Endothelial cell of hepatic sinusoid (primary cell): Measurements from ENCODE around the gene YIPF3.
"Not testable (repeated sequence)": the region's sequence is repeated elsewhere in the genome, so short reads cannot be mapped to it uniquely, and the experiment has no call there.

Experiments
- in situ Hi-C: cut with HindIII; loops from 2 replicates; pipeline ENCODE4 v1.10.0; 2017; ENCODE audit warnings: low sequenced_read_pairs

The YIPF3 gene

DNA sequence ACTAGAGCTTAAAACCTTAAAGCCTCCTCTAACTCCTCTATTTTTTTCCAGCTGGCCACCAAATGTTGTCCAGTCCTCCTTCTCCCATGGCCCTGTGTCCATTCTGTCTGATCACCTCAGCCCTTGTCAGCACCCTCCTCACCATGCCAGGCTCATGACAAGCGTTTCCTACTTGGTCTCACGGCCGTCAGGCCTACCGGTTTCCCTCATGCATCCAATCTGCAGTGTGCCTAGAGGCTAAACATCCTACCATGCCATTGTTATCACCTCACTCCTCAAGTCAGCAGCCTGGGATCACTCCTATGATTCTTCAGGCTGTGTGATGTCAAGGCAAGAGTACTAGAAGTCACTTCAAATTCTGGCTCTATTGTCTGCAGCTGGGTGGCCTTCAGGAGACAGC lies 49.0 kb downstream of the YIPF3 start:
- in situ Hi-C loops = no loop called here

DNA sequence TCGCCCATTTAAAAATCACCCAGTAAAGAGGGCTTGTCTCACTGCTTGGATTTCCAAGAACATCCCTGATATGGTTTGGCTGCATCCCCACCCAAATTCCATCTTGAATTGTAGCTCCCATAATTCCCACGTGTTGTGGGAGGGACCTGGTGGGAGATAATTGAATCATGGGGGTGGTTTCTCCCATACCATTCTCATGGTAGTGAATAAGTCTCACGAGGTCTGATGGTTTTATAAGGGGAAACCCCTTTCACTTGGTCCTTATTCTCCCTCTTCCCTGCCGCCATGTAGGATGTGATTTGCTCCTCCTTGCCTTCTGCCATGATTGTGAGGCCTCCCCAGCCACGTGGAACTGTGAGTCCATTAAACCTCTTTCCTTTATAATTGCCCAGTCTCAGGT lies 49.5 kb downstream of the YIPF3 start:
- in situ Hi-C loops = not testable (repeated sequence)

DNA sequence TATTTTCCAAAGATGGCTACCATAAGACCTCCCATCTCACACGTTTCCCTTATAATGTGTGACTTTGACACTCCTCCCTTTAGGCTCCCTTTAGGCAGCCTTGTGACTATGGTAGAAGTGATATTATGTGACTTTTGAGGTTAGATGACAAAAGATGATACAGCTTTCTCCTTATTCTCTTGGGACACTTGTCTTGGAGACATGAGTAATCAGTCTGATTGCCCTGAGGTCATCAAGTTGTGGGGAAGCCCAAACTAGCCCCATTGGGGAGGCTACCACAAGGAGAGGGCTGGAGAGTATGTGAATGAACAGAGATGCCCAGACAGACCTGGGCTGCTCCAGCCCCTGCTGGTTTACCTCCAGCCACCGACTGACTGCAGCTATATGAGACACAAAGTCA lies 50.8 kb downstream of the YIPF3 start:
- in situ Hi-C loops = no loop called here

DNA sequence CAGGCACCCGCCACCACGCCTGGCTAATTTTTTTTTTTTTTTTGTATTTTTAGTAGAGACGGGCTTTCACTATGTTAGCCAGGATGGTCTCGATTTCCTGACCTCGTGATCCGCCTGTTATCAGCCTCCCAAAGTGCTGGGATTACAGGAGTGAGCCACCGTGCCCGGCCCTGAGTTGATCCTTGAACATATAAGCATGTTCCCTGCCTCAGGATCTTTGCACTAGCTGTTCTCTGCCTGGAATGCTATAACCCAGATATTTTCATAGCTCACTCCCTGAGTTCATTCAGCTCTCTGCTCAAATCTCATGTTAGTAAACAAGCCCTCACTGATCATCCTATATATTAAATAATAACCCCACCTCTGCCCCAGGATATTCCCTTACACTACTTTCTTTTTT lies 52.4 kb downstream of the YIPF3 start:
- in situ Hi-C loops = loop anchor here (5.0 kb wide), 1 partner anchor 58 kb away; no protein-coding TSS in a partner anchor

DNA sequence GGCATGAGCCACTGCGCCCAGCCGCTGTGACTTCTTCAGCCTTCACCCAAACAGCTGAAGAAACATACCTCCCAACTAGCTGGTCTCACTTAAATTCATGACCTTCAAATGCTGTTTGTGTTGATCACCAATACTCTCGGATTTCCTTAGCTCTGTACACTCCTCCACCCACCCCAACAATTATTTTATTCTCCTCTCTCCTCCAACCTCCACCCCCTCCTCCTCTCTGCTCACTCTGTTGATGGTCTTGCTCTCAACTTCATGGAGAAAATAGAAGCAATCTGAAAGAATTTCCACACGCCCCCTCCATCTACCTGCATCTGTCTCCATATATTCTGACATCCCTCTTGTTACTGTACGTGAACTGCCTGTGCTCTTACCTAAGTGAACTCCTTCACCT lies 54.8 kb downstream of the YIPF3 start:
- in situ Hi-C loops = loop anchor here (5.0 kb wide), 1 partner anchor 60 kb away; no protein-coding TSS in a partner anchor
